Activated effector memory CD4-positive, alpha-beta T cell treated with Interleukin-2 at 50 U/mL for 16 hours (primary cell): ENCODE measurements around the gene CDC6.

Source experiments
- DNase-seq: peaks from one replicate; pipeline ENCODE4 v3.0.0-alpha.2; 2020

The CDC6 gene, protein sequence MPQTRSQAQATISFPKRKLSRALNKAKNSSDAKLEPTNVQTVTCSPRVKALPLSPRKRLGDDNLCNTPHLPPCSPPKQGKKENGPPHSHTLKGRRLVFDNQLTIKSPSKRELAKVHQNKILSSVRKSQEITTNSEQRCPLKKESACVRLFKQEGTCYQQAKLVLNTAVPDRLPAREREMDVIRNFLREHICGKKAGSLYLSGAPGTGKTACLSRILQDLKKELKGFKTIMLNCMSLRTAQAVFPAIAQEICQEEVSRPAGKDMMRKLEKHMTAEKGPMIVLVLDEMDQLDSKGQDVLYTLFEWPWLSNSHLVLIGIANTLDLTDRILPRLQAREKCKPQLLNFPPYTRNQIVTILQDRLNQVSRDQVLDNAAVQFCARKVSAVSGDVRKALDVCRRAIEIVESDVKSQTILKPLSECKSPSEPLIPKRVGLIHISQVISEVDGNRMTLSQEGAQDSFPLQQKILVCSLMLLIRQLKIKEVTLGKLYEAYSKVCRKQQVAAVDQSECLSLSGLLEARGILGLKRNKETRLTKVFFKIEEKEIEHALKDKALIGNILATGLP

DNA sequence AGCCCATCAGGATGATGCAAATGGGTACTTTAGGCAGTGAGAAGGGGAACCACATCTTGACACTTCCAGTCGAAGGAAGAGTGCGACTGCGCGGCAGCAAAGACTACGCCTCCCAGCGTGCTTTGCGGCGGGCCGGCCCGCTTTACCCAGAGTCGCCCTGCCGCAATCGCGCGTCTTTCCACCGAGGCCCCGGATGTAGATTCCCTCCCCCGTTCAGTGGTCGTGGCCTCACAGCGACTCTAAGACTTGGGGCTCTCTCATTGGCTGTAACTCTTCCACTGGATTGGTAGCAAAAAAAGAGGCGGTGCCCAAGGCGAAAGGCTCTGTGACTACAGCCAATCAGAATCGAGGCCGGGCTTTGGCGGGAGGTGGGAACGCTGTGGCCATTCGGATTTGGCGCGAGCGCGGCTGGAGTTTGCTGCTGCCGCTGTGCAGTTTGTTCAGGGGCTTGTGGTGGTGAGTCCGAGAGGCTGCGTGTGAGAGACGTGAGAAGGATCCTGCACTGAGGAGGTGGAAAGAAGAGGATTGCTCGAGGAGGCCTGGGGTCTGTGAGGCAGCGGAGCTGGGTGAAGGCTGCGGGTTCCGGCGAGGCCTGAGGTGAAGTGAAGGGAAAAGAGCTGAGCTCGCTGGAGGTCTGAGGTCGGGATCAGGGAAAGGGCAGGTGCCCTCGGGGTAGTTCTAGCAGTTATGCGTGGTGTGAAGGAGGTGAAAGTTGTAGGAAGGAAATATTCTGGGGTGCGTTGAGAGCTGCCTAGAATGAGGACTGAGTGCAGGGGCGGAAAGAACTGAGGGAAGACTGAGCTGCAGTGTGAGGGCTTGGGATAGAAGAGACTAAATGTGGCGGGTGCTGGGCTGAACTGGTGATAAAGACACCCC lies at the start of gene CDC6:
TSS of gene CDC6 (plus strand) at position 386 of the 876 bp plus-strand sequence. CDS start 1,542 bp downstream, outside the sequence.
- peak; percentile 98 for DNase-seq

DNA sequence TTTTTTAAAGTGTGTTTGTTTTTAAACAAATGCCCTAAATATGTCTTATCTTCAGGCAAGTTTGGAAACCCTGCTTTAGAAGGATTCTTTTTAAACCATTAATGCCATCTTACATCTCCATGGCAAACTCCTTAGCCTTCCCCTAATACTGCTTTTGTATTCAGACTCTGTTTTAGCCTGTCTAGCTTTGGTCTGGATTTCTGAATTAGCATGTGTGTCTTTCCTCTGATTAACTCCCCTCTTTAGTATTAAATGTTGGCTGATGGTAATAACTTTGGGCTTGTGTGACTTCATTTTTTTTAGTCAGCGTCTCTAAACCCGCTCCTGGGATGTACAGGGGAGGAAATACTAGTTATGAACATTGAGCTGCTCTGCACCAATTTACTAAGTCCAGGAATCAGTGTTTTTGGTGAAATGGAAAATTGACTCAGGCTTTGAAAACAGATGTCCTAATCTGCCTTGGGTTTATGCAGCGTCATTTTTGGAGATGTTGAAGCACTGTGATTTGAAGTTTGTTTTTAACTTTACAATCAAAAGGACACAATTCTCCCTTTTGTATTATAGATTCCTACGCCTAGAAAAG lies 46.3 kb upstream of the CDC6 start:
- DNase-seq, result no peak

DNA sequence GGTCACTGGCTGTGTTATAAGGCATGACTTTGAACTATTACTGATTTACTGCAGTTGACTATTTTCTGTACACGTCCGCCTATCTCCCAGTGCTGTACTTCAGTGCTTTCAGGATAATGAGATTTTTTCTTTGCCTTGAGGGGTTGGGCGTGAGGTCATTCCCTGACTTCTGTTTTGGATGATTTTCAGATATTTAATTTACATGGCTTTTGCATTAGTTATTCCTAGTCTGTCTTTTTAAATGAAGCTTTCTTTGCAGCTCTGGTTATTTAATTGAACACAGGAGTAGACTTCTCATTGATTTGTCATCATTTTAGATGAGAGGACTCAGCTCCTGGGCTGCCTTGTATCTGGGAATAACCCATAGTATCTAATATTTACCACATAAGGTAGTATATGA lies 44.9 kb upstream of the CDC6 start:
- no peak for DNase-seq

DNA sequence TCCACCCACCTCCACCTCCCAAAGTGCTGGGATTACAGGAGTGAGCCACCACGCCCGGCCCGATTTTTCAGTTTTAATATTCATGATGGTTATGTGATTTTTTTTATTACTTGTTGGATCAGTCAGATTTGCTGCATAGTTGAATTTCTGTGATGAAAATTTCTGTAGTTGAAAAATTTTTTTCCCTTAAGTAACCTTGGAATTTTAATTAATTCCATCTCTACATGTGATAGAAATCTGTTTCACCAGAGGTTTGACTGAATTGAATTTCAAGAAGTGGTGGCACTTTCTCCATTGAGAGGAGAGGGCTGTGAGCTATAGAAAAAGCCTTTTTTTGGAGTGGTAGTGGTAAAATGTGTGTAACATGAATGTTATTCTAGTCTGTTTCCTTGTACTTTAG lies 43.9 kb upstream of the CDC6 start:
- no peak for DNase-seq

DNA sequence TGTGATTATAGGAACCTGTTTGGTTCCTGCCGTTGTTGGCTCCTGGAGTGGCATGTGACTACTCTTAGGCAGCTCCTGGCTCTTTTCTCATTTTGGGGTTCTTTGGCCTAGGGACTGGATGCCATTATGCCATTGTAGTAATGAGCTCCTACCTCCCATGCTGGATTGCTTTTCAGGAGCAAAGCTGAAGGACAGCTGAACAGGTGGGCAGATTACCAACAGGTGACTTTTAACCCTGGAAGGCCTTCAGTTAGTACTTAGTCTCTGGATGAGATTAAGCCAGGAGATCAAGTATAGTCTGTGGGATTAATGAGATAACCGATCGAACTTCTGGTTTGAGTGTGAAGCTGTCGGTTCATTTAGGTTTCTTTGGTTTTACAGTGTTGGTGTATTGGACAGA lies 43.4 kb upstream of the CDC6 start:
- DNase-seq, result no peak

DNA sequence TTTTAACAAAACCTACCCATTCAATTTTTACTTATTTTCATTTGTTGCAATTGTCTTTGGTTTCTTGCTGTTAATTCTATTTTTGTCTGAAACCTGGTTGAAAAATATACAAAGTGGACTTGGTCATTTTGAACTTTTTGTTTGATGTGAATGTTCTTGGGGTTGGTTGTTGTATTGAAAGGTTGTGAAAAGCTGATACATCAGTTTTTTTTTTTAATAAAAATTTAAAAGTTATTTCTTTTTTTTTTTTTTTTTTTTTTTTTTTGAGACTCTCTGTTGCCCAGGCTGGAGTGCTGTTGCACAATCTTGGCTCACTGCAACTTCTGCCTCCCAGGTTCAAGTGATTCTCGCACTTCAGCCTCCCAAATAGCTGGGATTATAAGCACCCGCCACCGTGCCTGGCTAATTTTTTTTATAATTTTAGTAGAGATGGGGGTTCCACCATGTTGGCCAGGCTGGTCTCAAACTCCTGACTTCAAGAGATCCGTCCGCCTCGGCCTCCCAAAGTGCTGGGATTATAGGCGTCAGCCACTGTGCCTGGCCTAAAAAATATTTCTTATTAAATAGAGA lies 39.7 kb upstream of the CDC6 start:
- no peak for DNase-seq

DNA sequence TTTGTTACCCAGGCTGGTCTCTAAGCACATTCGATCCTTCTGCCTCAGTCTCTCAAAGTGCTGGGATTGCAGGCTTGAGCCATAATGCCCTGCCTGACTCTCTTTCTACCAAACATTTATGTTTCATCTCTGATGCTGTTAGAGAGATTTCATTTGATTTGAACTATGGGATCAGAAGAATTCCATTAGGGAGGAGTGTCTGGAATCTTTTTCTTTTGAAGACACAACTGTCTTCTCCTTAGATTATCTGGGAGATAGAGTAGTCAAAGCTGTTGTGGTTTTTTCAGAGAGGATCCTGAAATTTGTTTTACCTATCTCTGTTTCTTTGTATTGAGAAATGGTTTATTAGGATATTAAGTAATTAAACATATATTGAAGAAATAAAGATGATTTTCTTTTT lies 39.2 kb upstream of the CDC6 start:
- no peak for DNase-seq

DNA sequence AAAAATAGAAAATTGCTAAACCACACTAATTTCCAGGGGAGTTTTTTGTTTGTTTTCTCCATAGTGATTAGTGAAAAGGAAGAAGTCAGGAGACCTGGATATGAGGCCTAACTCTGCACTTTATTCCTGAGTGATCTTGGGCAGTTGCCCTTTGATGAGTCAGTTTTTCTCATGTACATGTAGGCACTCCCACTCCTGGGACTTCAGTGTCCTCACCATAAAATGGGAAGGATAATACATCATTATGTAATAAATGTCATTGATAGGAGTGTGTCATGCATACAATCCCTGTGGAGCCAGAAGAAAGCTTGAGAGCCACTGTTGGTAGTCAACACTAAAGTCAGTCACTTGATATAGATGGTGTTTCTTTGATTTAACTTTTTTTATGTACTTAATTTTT lies 36.1 kb upstream of the CDC6 start:
- DNase-seq, result no peak

DNA sequence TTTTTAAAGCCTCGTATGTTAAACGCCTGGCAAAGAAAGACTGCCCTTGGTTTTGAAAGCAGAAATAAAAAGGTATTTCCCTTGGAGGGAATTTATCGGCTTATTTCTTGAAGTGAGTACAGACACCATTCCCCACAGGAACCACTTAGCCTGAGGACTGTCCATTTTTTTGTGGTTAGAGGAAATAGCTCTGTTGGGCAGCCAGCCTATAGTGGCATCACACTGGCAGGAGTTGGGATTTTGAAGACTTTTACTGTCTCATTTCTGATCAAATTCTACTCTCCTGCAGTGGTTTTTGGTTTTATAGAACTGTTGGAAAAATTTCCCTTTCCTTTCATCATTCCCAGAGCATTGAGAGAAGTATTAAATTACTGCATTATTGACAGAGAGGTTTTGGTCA lies 34.1 kb upstream of the CDC6 start:
- DNase-seq, result no peak

DNA sequence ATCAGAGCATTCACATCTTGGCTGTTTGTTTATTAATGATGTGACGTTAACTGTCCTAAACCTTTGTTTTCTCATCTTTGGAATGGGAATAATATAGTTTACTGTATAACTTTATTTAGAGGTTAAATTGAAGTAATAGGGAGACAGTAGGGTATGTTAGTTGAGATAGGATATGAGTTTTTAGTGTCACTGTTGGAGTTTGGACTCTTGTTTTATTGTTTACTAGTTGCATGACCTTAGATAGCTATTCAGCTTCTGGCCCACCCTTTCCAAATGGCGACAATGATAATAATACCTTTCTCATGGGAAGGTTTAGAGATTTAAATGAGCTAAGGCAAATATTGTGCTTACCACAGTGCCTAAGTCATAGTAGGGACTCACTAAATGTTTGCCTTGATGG lies 28.2 kb upstream of the CDC6 start:
- DNase-seq, result no peak

DNA sequence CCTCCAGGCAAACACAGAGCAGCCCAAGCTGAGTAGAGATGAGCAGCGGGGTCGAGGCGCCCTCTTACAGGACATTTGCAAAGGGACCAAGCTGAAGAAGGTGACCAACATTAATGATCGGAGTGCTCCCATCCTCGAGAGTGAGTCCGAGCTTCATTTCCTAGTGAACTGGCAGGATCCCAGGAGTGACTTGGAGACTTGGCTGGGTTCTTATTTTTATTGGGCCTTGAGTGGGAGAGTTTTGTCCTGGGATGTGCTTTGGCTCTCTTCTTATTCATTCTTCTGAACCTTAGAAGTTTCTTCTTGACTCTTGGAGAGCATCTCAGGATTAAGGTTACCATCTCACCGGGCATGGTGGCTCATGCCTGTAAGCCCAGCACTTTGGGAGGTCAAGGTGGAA lies 27.2 kb upstream of the CDC6 start:
- DNase-seq, result no peak

DNA sequence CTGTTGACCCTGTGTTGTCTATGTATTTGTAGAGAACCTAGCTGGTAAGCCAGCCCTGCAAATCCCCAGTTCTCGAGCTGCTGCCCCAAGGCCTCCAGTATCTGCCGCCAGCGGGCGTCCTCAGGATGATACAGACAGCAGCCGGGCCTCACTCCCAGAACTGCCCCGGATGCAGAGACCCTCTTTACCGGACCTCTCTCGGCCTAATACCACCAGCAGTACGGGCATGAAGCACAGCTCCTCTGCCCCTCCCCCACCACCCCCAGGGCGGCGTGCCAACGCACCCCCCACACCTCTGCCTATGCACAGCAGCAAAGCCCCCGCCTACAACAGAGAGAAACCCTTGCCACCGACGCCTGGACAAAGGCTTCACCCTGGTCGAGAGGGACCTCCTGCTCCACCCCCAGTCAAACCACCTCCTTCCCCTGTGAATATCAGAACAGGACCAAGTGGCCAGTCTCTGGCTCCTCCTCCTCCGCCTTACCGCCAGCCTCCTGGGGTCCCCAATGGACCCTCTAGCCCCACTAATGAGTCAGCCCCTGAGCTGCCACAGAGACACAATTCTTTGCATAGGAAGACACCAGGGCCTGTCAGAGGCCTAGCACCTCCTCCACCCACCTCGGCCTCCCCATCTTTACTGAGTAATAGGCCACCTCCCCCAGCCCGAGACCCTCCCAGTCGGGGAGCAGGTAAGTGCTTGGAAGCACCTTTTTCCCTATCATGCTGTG lies 23.1 kb upstream of the CDC6 start:
- no peak for DNase-seq

DNA sequence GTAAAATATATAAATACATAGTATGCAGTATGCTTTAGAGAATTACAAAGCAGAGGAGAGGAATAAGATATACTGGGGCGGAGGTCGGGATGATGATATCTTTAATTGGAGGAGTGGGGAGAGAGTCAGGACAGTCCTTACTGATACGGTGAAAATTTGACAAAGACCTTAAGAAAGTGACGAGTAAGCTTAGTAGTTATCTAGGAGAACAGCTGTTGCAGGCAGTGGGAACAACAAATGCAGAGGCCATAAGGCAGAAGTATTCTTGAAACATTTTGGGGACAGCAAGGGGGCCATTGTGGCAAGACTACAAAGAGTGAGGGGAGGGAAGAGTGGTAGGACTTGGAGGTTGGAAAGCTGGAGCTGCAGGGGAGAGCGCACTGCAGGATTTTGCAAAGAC lies 22.3 kb upstream of the CDC6 start:
- no peak for DNase-seq

DNA sequence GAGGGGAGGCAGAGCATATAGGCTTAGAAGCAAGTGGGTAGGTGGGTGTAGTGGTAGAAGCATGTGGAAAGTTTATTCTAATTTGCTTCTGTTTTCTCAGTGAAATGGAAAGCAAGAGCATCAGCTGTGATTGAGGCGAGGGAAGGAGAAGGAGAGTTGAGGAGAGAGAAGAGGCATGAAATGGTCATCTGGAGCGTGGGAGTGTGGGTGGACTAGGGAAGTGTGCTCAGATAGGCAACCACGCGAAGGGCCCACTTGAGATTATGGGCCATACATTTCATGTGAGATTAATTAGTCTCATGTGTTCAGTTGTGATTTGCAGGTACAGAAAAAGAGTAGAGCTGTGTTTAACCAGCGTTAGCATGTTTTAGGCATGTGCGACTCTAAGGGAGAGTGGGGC lies 20.8 kb upstream of the CDC6 start:
- no peak for DNase-seq

DNA sequence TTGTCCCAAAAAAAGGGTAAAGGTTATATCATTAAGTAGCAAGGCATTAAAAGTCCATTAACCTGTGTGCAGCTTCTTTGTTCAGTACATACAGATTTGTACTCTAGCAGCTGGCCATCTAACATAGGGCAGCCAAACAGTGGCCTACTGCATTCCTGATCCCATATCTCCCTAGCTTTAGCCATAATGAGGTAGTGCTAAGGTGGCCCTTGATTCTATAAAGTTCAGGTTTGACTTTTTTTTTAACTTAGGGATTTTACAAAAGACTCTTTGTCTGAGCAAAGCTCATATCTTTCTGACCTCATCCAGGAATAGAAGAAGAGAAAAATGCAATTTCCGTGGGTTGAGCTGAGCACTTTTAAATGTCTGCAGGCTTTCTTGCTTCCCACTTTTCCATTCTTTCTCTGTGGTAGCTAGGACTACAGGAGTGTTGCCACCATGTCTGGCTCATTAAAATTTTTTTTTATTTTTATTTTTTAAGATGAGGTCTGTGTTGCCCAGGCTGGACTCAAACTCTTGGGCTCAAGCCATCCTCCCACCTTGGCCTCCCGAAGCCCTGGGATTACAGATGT lies 19.5 kb upstream of the CDC6 start:
- DNase-seq, result no peak

DNA sequence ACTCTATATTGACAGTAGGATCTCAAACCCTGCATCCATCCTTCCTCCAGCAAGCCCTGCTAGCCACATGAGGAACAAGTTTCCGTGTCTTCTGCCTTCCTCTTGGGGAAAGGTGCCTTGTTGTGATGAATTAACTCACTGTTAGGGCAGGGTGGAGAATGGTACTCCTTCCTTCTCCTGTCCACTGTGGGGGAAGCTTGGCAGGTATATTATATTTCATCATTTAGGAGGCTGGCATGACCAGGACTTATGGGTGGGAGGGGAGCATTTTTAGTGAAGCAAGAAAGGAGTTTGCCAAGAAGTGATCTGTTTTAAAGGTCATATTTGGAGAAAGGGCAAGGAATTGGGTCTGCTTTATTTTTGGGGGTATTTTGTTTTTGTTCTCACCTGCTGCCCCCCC lies 9.3 kb upstream of the CDC6 start:
- DNase-seq, result no peak

DNA sequence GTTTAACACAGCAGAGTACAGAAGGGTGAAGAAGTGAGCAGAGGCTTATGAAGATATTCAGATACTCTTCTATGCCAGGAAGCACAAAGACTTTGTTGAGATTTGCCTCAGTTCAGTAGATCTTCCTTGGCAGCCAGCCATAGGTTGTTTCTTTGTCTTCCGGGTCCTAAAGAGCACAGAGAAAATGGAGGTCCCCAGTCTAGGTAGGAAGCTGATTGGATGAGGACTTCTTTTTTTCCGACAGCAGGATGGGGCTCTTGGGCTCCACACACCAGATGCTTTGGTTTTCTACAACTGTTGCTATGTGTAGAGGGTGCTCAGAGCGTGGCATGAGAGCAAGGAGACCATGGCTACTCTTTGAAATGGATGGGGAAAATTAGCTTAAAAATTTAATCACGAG lies 8.3 kb upstream of the CDC6 start:
- no peak for DNase-seq

DNA sequence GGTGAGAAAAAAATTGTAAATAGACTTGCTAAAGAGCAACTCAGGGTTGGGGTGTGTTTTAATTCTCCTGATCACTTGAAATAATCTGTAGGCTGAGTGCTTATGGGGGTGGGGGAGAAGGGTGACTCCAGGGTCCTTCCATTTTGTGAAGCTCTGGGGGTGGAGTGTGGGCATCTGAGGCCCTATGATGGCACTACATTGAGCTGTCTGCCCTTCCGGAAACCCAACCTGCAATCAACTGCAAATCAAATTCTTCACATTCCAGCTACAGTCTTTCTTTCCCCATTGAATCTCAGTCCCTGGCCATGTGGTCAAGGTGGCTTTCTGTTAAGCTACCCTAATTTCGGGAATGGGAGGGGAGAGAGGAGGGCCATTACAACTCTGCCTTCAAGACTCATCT lies 6.0 kb upstream of the CDC6 start:
- no peak for DNase-seq

DNA sequence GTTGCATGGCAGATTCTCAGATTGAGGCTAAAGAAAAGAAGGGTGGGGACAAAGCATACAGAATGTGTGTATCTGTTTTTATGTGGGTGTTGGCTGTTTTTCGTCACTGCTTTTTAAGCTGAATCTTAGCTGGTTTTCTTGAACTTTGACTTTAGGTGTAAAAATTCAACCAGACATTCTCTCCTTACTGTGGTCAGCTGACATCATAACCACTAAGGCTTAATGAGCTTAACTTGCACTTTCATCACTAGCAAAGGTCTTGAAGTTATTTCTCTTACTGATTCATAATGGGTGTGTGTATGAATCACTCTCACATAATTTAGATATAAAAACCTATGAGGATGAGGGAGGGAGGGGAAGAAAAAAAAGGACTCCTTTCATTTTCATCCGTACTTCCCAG lies 4.0 kb upstream of the CDC6 start:
- no peak for DNase-seq

DNA sequence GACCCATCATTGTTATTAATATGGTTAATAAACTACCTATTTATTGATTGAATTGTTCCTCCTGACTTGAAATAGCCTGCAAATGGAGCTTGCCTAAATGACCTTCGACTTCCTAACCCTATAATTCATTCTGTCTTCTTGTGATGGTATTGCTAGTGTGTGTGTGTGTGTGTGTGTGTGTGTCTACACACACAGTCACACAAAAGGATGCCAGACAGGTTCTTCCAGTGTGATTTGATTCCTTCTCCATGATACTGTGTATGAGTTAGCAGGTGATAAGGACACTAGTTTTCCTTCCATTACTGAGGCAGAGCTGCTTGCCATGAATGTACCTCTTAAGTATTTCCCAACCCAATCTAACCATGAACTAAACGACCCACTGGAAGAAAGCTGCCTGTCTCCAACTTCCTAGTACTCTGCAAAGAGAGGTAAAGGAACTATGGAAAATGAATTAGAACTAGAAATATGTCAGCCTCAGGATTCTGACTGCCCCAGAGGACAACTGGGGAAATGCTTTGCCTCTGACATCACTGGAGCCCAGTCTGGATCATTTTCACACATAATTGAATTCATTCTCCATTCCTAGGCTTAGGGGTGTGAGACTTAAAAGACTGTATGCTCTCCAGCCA lies 3.5 kb upstream of the CDC6 start:
- no peak for DNase-seq

DNA sequence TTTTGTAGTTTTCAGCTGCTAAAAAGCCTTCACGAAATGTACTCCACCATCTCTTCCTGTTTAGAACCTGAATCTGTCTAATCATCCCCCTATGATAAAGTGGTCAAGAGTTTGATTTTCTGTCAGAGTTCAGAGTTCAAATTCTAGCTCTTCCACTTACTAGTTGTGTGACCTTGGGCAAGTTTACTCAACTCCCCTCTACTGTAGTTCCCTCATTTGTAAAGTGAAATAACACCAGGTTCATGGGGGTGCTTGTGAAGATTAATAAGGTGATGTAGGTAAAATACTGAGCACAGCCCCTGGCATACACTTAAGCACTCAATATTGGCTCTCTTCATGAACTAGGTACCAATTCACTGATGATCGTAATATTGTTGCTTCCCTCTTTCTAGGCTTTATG lies 1.2 kb upstream of the CDC6 start:
- no peak for DNase-seq

DNA sequence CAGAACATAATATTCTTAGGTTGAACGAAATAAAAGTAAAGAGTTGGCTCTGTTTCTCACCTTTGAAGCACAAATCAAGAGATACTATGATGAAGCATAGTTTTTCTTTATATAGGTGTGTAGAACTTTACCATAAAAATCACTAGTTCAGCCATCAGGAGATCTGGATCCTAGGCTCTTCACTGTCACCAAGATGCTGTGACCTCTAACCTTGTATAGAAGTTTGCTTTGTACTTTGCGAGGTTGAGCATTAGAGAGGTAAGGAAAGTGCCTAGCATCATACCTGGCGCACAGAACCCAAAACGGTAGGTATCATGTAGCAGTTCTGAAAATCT lies 553 bp upstream of the CDC6 start:
- no peak for DNase-seq
